Naive thymus-derived CD4-positive, alpha-beta T cell (primary cell): ENCODE measurements around the gene JAK1. TPM values are rescaled to one million over a fixed set of nuclear protein-coding genes. Genes with fewer than 3 reads are reported as not detected.

ENCODE experiments used
- ATAC-seq: fragments of 150-1000 bp; cut with Tn5 transposase; 2 replicates; pipeline ENCODE4 v1.10.0; 2021; ENCODE audit warnings: mild to moderate bottlenecking, moderate library complexity
- CTCF ChIA-PET: fragments of 350-600 bp; sonication (Branson Sonifier 250); formaldehyde crosslinking; loops from one replicate; lab custom pipeline; 2021; ENCODE audit warnings: antibody characterized with exemption; lab: Charles Lee
- POLR2A ChIA-PET: fragments of 350-600 bp; sonication (Branson Sonifier 250); formaldehyde crosslinking; loops from one replicate; lab custom pipeline; 2021; ENCODE audit warnings: antibody characterized with exemption, inconsistent platforms; lab: Charles Lee
- DNase-seq, 9 donors: peaks; one replicate each; pipeline versions ENCODE4 v3.0.0 to v3.0.0-alpha.2; 2020 to 2022; ENCODE audit warnings: mixed read lengths in 1 of 9
- H3K27ac ChIP-seq: one replicate; pipeline ENCODE4 v1.7.0; 2013; ENCODE audit warnings: mild to moderate bottlenecking, low read depth, low read length, moderate library complexity
- H3K27me3 ChIP-seq, 2 donors: one replicate each; pipeline ENCODE4 v1.7.0; 2013; ENCODE audit warnings: low read length in 2 of 2, mild to moderate bottlenecking in 2 of 2, moderate library complexity in 2 of 2; ENCODE audit not compliant: control insufficient read depth in 2 of 2, insufficient read depth in 2 of 2
- H3K36me3 ChIP-seq, 3 experiments: 1 replicate in 2 of 3; 2 replicates in 1 of 3; pipeline ENCODE4 v1.7.0; 2013; ENCODE audit warnings: low read length in 3 of 3, mild to moderate bottlenecking in 3 of 3, moderate library complexity in 1 of 3; ENCODE audit not compliant: insufficient read depth in 3 of 3, control insufficient read depth in 2 of 3
- H3K4me1 ChIP-seq, 2 donors: one replicate each; pipeline ENCODE4 v1.7.0; 2013; ENCODE audit warnings: low read length in 2 of 2, mild to moderate bottlenecking in 2 of 2, moderate library complexity in 1 of 2; ENCODE audit not compliant: control insufficient read depth in 2 of 2, insufficient read depth in 2 of 2
- H3K4me3 ChIP-seq: 2 replicates; pipeline ENCODE4 v1.7.0; 2013; ENCODE audit warnings: mild to moderate bottlenecking, low read length
- H3K9me3 ChIP-seq, 3 experiments: 1 replicate in 2 of 3; 2 replicates in 1 of 3; pipeline ENCODE4 v1.7.0; 2013; ENCODE audit warnings: low read length in 3 of 3; ENCODE audit not compliant: control insufficient read depth in 2 of 3
- H3K27ac Mint-ChIP-seq, 9 donors: one replicate each; pipeline ENCODE4 v1.8.0; 2020 to 2022; ENCODE audit warnings: mixed read lengths in 9 of 9, mild to moderate bottlenecking in 8 of 9, moderate library complexity in 5 of 9, inconsistent platforms in 2 of 9
- H3K27me3 Mint-ChIP-seq, 5 donors: one replicate each; pipeline ENCODE4 v1.8.0; 2021 to 2022; ENCODE audit warnings: mixed read lengths in 5 of 5, mild to moderate bottlenecking in 1 of 5
- H3K36me3 Mint-ChIP-seq, 5 donors: one replicate each; pipeline ENCODE4 v1.8.0; 2020 to 2022; ENCODE audit warnings: mixed read lengths in 5 of 5, mild to moderate bottlenecking in 3 of 5, inconsistent platforms in 1 of 5
- H3K4me1 Mint-ChIP-seq, 7 donors: one replicate each; pipeline ENCODE4 v1.8.0; 2020 to 2022; ENCODE audit warnings: mixed read lengths in 7 of 7, mild to moderate bottlenecking in 3 of 7, inconsistent platforms in 1 of 7
- H3K4me3 Mint-ChIP-seq, 10 donors: one replicate each; pipeline ENCODE4 v1.8.0; 2020 to 2022; ENCODE audit warnings: mild to moderate bottlenecking in 10 of 10, mixed read lengths in 10 of 10, moderate library complexity in 6 of 10, inconsistent platforms in 2 of 10
- H3K9me3 Mint-ChIP-seq, 11 donors: one replicate each; pipeline ENCODE4 v1.8.0; 2020 to 2022; ENCODE audit warnings: mixed read lengths in 11 of 11, mild to moderate bottlenecking in 4 of 11, inconsistent platforms in 1 of 11, moderate library complexity in 1 of 11
- intact Hi-C, 2 donors: fragments of 100-400 bp; cut with micrococcal nuclease; formaldehyde crosslinking; loops; one replicate each; pipeline ENCODE4 v1.15.1; 2023
- polyA plus RNA-seq, 2 donors: library from polyadenylated mRNA; unstranded; fragments of 300-500 nt; fragmentation: Illumina TruSeq; gene quantifications; one replicate each; pipeline ENCODE4 v1.2.3, GENCODE V29; 2021
- total RNA-seq, 6 experiments: library from RNA in 5 of 6; stranded (reverse) in 5 of 6; gene quantifications; 1 replicate in 5 of 6; 2 replicates in 1 of 6; pipeline ENCODE4 v1.2.3 and lab custom pipeline; 2021 to 2026

The JAK1 gene
- total and polyA plus RNA-seq, 7 experiments from 2014 or later: 197 to 365 (median 265) TPM

DNA sequence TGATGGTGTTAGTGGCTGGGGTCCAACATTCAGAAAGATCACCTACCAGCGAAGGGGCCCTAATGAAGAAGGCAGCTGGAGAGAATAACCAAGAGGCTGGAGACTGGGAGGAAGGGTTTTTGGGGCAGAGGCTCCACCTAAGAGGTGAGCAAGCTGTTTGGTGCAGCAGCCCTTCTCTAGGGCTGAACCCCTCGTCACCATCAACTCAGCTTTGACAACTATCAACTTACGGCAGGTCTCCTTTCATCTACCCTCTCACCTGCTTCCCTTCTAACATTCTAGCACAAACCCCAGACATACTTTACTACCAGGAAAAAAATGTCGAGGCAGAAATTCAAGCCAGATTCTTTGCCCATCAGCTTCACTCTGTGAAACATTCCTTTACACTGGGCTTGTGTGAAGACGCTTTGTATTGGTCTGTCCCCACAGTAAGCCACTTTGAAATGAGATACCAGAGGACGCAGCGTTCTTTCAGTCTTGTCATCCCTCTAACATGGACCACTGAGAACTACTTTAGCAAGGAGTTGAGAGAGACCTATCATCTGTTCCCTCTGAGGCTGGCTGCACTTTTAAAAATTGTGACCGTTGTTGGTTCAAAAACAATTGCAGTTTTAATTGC, 136.8 kb downstream of the JAK1 start:
- no peaks in the 10 kb centered on the region for H3K27me3 Mint-ChIP-seq
- Histone ChIP-seq H3K27ac (no peak overlapping the region), H3K4me1 (peaks cover 20 to 22% of the 10 kb centered on the region in 2 donors), H3K4me3 (no peak overlapping the region), H3K27me3 (no peaks in the 10 kb centered on the region), H3K9me3 (no peaks in the 10 kb centered on the region), H3K36me3 (peaks cover 6 to 21% (median 12%) of the 10 kb centered on the region in 3 experiments)
- peak overlapping the region; percentile 14 to 80 (median 56) for H3K27ac Mint-ChIP-seq
- ChIA-PET CTCF (interaction anchor here (1.5 kb wide), 1 partner anchor 559 kb away, joined by 3 read pairs; no protein-coding TSS in a partner anchor), POLR2A (no interaction called here)
- H3K9me3 Mint-ChIP-seq: peaks cover 0 to 4% (median 0%) of the 10 kb centered on the region in 11 donors
- intact Hi-C loops: loop anchor here (5.0 to 10.0 kb wide), 2 partner anchors 213 to 1175 kb away; no protein-coding TSS in a partner anchor
- H3K36me3 Mint-ChIP-seq: peaks cover 0 to 19% (median 5%) of the 10 kb centered on the region in 5 donors
- ATAC-seq (no peak), DNase-seq (peak in 1 of 9 donors; percentile 18)
- H3K4me3 Mint-ChIP-seq: peak overlapping the region in 4 of 10 donors; percentile 26 to 73 (median 42)
- H3K4me1 Mint-ChIP-seq: peaks cover 19 to 47% (median 37%) of the 10 kb centered on the region in 7 donors

DNA sequence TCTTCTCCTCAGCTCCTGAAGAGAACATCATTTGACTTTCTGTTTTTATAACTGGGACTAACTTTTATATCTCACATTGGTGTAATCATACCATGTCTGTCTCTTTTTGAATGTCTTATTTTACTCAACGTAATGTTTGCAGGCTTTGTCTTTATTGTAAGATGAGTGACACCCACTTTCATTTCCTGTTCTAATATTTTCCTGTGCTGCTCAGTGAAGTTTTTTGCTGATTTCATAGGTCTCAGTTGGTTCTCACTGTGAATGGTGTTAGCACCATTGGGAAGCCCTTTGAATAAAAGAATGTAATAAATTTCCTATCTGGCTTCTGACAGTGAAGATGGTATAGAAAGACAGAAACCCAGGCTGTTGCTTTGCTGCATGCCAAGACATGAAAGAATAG, 137.5 kb downstream of the JAK1 start:
- no peak overlapping the region for H3K4me3 ChIP-seq

DNA sequence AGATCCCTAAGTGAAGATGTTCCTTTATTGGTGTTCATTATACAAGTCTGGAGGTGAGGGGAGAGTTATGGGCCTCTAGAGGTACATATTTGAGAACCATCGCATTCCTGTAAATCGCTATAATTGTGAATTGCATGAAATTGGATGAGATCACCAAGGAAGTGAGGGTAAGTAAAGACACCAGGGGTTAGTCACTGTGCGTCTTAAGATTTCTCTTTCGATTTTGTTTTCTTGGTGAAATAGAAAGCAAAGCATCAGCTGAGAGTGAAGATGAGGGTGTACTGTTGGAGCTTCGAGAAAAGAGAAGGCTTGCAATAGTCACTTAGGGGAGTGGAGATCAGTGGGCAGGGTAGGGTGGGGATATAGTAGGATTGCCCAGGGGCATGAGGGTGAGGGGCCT, 139.4 kb downstream of the JAK1 start:
- H3K27me3 Mint-ChIP-seq: peaks cover 0 to 2% (median 0%) of the 10 kb centered on the region in 5 donors
- no peaks in the 10 kb centered on the region for H3K36me3 ChIP-seq
- no peak overlapping the region for H3K4me3 ChIP-seq
- DNase-seq: no peak
- H3K9me3 Mint-ChIP-seq: peaks cover 0 to 6% (median 0%) of the 10 kb centered on the region in 11 donors
- peaks cover 23 to 52% (median 41%) of the 10 kb centered on the region in 7 donors for H3K4me1 Mint-ChIP-seq
- H3K4me3 Mint-ChIP-seq: peak overlapping the region in 7 of 10 donors; percentile 2 to 51 (median 34)
- H3K27ac ChIP-seq: no peak overlapping the region
- POLR2A ChIA-PET: no interaction called here
- H3K27me3 ChIP-seq: no peaks in the 10 kb centered on the region
- H3K36me3 Mint-ChIP-seq: peaks cover 0 to 2% (median 0%) of the 10 kb centered on the region in 5 donors
- H3K27ac Mint-ChIP-seq: peak overlapping the region; percentile 14 to 64 (median 37)
- H3K4me1 ChIP-seq: peaks cover 20 to 22% of the 10 kb centered on the region in 2 donors
- intact Hi-C loops: loop anchor here (5.0 to 10.0 kb wide), 2 partner anchors 215 to 1172 kb away; no protein-coding TSS in a partner anchor
- ATAC-seq: peak; percentile 69
- CTCF ChIA-PET: interaction anchor here (0.9 kb wide), 1 partner anchor 141 kb away, joined by 8 read pairs; no protein-coding TSS in a partner anchor
- H3K9me3 ChIP-seq: no peaks in the 10 kb centered on the region

More for the DNA sequence above, 137.5 kb downstream of the JAK1 start:
- DNase-seq: peak in 1 of 9 donors; percentile 34
- CTCF ChIA-PET: interaction anchor here (1.5 kb wide), 1 partner anchor 559 kb away, joined by 3 read pairs; no protein-coding TSS in a partner anchor
- Histone ChIP-seq H3K9me3 (no peaks in the 10 kb centered on the region), H3K27ac (no peak overlapping the region), H3K36me3 (peaks cover 6 to 14% (median 12%) of the 10 kb centered on the region in 3 experiments), H3K4me1 (peaks cover 20 to 22% of the 10 kb centered on the region in 2 donors), H3K27me3 (no peaks in the 10 kb centered on the region)
- Mint-ChIP-seq H3K27me3 (no peaks in the 10 kb centered on the region), H3K4me1 (peaks cover 23 to 52% (median 41%) of the 10 kb centered on the region in 7 donors), H3K36me3 (peaks cover 0 to 12% (median 4%) of the 10 kb centered on the region in 5 donors), H3K4me3 (peak overlapping the region in 9 of 10 donors; percentile 15 to 73 (median 41)), H3K27ac (peak overlapping the region; percentile 15 to 80 (median 69)), H3K9me3 (peaks cover 0 to 4% (median 0%) of the 10 kb centered on the region in 11 donors)
- peak; percentile 44 for ATAC-seq
- intact Hi-C loops: loop anchor here (5.0 to 10.0 kb wide), 2 partner anchors 213 to 1174 kb away; no protein-coding TSS in a partner anchor
- POLR2A ChIA-PET: no interaction called here

DNA sequence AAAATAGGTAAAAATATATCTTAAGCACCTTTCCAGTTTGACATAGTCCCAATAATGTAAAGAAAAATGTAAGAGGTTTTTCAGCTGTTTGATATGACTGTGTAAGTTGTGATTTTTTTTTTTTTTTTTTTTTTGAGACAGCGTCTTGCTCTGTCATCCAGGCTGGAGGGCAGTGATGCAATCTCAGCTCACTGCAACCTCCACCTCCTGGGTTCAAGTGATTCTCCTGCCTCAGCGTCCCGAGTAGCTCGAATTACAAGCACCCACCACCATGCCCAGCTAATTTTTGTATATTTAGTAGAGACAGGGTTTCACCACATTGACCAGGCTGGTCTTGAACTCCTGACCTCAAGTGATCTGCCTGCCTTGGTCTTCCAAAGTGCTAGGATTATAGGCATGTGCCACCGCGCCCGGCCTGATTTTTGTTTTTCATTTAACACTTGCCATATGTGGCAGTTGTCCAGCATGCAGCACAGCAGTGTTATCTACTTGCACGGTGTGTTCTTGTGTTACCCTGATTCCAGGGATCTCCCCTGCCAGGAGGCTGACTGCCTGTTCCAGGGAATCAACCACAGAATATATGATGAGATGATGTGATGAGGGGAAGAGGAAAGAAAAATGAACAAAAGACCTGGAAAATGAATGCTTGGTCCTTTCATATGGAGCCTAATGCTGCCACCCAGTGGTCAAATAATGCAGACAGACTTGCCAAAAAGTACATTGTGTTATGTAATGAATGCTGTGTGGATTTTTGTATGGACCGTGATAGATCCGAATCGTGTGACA, 142.5 kb downstream of the JAK1 start:
- Histone ChIP-seq H3K4me3 (no peak overlapping the region), H3K27ac (no peak overlapping the region), H3K4me1 (peaks cover 5 to 17% of the 10 kb centered on the region in 2 donors), H3K36me3 (no peaks in the 10 kb centered on the region), H3K9me3 (no peaks in the 10 kb centered on the region), H3K27me3 (no peaks in the 10 kb centered on the region)
- DNase-seq (peak in 8 of 9 donors; percentile 38 to 74 (median 64)), ATAC-seq (peak; percentile 80)
- H3K4me3 Mint-ChIP-seq: peak overlapping the region in 3 of 10 donors; percentile 30 to 44 (median 44)
- intact Hi-C loops: loop anchor here (1.0 to 10.0 kb wide), 9 partner anchors 80 to 1169 kb away; partner anchors contain the start of genes CACHD1 (in 1 of the 2) and JAK1 (in 1 of the 2)
- H3K27ac Mint-ChIP-seq: peak overlapping the region in 7 of 9 donors; percentile 5 to 77 (median 39)
- H3K4me1 Mint-ChIP-seq: peaks cover 13 to 31% (median 26%) of the 10 kb centered on the region in 7 donors
- POLR2A ChIA-PET: interaction anchor here (0.8 to 0.9 kb wide), 2 partner anchors 11 to 145 kb away, joined by 3 to 4 read pairs; no protein-coding TSS in a partner anchor
- peaks cover 0 to 4% (median 0%) of the 10 kb centered on the region in 11 donors for H3K9me3 Mint-ChIP-seq
- peaks cover 0 to 2% (median 0%) of the 10 kb centered on the region in 5 donors for H3K36me3 Mint-ChIP-seq
- H3K27me3 Mint-ChIP-seq: peaks cover 0 to 2% (median 0%) of the 10 kb centered on the region in 5 donors
- CTCF ChIA-PET: interaction anchor here (0.6 to 1.9 kb wide), 8 partner anchors 8 to 557 kb away, joined by 3 to 12 read pairs (median 4); partner anchors contain the start of gene RAVER2

DNA sequence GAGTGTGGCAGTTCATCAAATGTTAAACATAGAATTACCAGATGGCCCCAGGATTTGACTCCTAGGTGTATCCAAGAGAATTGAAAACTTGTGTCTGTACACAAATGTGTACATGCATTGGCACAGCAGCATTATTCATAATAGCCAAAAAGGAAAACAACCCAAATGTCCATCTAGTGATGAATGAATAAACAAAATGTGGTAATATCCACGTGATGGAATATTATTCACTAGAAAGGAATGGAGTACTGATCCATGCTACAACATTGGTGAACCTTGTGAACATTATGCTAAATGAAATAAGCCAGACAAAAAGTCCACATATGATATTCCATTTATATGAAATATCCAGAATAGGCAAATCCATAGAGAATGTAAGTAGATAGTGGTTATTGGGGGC, 143.7 kb downstream of the JAK1 start:
- H3K27me3 Mint-ChIP-seq: peaks cover 0 to 2% (median 0%) of the 10 kb centered on the region in 5 donors
- no peak overlapping the region for H3K27ac Mint-ChIP-seq
- Histone ChIP-seq H3K36me3 (no peaks in the 10 kb centered on the region), H3K4me1 (peaks cover 1 to 6% of the 10 kb centered on the region in 2 donors), H3K27ac (no peak overlapping the region), H3K27me3 (no peaks in the 10 kb centered on the region), H3K4me3 (no peak overlapping the region), H3K9me3 (no peaks in the 10 kb centered on the region)
- H3K9me3 Mint-ChIP-seq: peaks cover 0 to 4% (median 0%) of the 10 kb centered on the region in 11 donors
- H3K36me3 Mint-ChIP-seq: no peaks in the 10 kb centered on the region
- H3K4me3 Mint-ChIP-seq: no peak overlapping the region
- ChIA-PET CTCF (interaction anchor here (0.6 to 1.1 kb wide), 4 partner anchors 71 to 1242 kb away, joined by 3 to 4 read pairs (median 3); no protein-coding TSS in a partner anchor), POLR2A (interaction anchor here (0.9 kb wide), 1 partner anchor 144 kb away, joined by 4 read pairs; no protein-coding TSS in a partner anchor)
- intact Hi-C loops: loop anchor here in 1 of 2 donors (10.0 kb wide), 1 partner anchor 1168 kb away; no protein-coding TSS in a partner anchor
- peaks cover 8 to 18% (median 15%) of the 10 kb centered on the region in 7 donors for H3K4me1 Mint-ChIP-seq
- ATAC-seq (no peak), DNase-seq (no peak)
